ENCODE measurements around the gene CTNNBL1. TPM values are rescaled to one million over a fixed set of nuclear protein-coding genes. Genes with fewer than 3 reads are reported as not detected.

The CTNNBL1 gene
- total and polyA plus RNA-seq, 2 donors (not counting 1 experiment from before 2014, with no cell fraction given), result 31.3 to 39.0 TPM

- H3K4me1 ChIP-seq (ENCODE audit: control insufficient read depth, extremely low read depth, insufficient read depth, low read length), result no peaks in the 10 kb centered on the region
- no peak overlapping the region for H3K4me2 ChIP-seq (ENCODE audit: extremely low read depth, insufficient read depth, low read length)
- H3K9me3 ChIP-seq (ENCODE audit: control insufficient read depth, insufficient read depth, low read depth, low read length), result no peaks in the 10 kb centered on the region
- H3K27me3 ChIP-seq (ENCODE audit: control insufficient read depth, insufficient read depth, low read length), result no peaks in the 10 kb centered on the region
- DNase-seq (ENCODE audit: low read depth in 2 of 2), result peak in 1 of 2 donors; percentile 11
- H3K79me2 ChIP-seq (ENCODE audit: control insufficient read depth, insufficient read depth, low read length), result no peaks in the 10 kb centered on the region
- no peaks in the 10 kb centered on the region for H4K20me1 ChIP-seq (ENCODE audit: control insufficient read depth, extremely low read depth, insufficient read depth, low read length)
- H3K27ac ChIP-seq (ENCODE audit: insufficient read depth, low read length), result no peak overlapping the region
- no peak overlapping the region for H2AFZ ChIP-seq (ENCODE audit: low read length)
- no peak overlapping the region for H3K9ac ChIP-seq (ENCODE audit: insufficient read depth, low read length)
- H3K36me3 ChIP-seq (ENCODE audit: control insufficient read depth, insufficient read depth, low read length), result peaks cover 1% of the 10 kb centered on the region
- H3K4me3 ChIP-seq (replicated peaks in 1 of 4; ENCODE audit: control extremely low read depth in 1 of 4, insufficient read depth in 1 of 4, low read depth in 3 of 4, low read length in 4 of 4), result no peak overlapping the region
- no peak for TF ChIP-seq CTCF (conservative IDR thresholded peaks at IDR 0.05 in 1 of 2, IDR thresholded peaks at IDR 0.05 in 1 of 2; ENCODE audit: low read depth in 1 of 2, low read length in 2 of 2)
- no peak for TF ChIP-seq EZH2 (IDR thresholded peaks at IDR 0.05; ENCODE audit: low read length, missing control alignments)
Observed at GRCh38 chr20:37864298-37864697, 170.5 kb downstream of the CTNNBL1 start.

- peaks cover 1% of the 10 kb centered on the region for H3K36me3 ChIP-seq (ENCODE audit: control insufficient read depth, insufficient read depth, low read length)
- H3K9me3 ChIP-seq (ENCODE audit: control insufficient read depth, insufficient read depth, low read depth, low read length), result no peaks in the 10 kb centered on the region
- DNase-seq (ENCODE audit: low read depth in 2 of 2), result no peak
- H3K79me2 ChIP-seq (ENCODE audit: control insufficient read depth, insufficient read depth, low read length), result no peaks in the 10 kb centered on the region
- no peak overlapping the region for H3K9ac ChIP-seq (ENCODE audit: insufficient read depth, low read length)
- no peak overlapping the region for H3K4me3 ChIP-seq (replicated peaks in 1 of 4; ENCODE audit: control extremely low read depth in 1 of 4, insufficient read depth in 1 of 4, low read depth in 3 of 4, low read length in 4 of 4)
- no peaks in the 10 kb centered on the region for H3K4me1 ChIP-seq (ENCODE audit: control insufficient read depth, extremely low read depth, insufficient read depth, low read length)
- no peak overlapping the region for H3K27ac ChIP-seq (ENCODE audit: insufficient read depth, low read length)
- TF ChIP-seq EZH2 (IDR thresholded peaks at IDR 0.05; ENCODE audit: low read length, missing control alignments) (no peak), CTCF (conservative IDR thresholded peaks at IDR 0.05 in 1 of 2, IDR thresholded peaks at IDR 0.05 in 1 of 2; ENCODE audit: low read depth in 1 of 2, low read length in 2 of 2) (no peak)
- no peak overlapping the region for H2AFZ ChIP-seq (ENCODE audit: low read length)
- H4K20me1 ChIP-seq (ENCODE audit: control insufficient read depth, extremely low read depth, insufficient read depth, low read length), result no peaks in the 10 kb centered on the region
- no peaks in the 10 kb centered on the region for H3K27me3 ChIP-seq (ENCODE audit: control insufficient read depth, insufficient read depth, low read length)
- H3K4me2 ChIP-seq (ENCODE audit: extremely low read depth, insufficient read depth, low read length), result no peak overlapping the region
Observed at GRCh38 chr20:37866051-37866450, 172.2 kb downstream of the CTNNBL1 start.

- TF ChIP-seq EZH2 (IDR thresholded peaks at IDR 0.05; ENCODE audit: low read length, missing control alignments) (no peak), CTCF (conservative IDR thresholded peaks at IDR 0.05 in 1 of 2, IDR thresholded peaks at IDR 0.05 in 1 of 2; ENCODE audit: low read depth in 1 of 2, low read length in 2 of 2) (no peak)
- no peak overlapping the region for H3K9ac ChIP-seq (ENCODE audit: insufficient read depth, low read length)
- H3K4me1 ChIP-seq (ENCODE audit: control insufficient read depth, extremely low read depth, insufficient read depth, low read length), result no peaks in the 10 kb centered on the region
- H2AFZ ChIP-seq (ENCODE audit: low read length), result no peak overlapping the region
- no peaks in the 10 kb centered on the region for H3K79me2 ChIP-seq (ENCODE audit: control insufficient read depth, insufficient read depth, low read length)
- H3K27ac ChIP-seq (ENCODE audit: insufficient read depth, low read length), result no peak overlapping the region
- no peaks in the 10 kb centered on the region for H3K27me3 ChIP-seq (ENCODE audit: control insufficient read depth, insufficient read depth, low read length)
- H3K9me3 ChIP-seq (ENCODE audit: control insufficient read depth, insufficient read depth, low read depth, low read length), result no peaks in the 10 kb centered on the region
- no peaks in the 10 kb centered on the region for H4K20me1 ChIP-seq (ENCODE audit: control insufficient read depth, extremely low read depth, insufficient read depth, low read length)
- peak in 1 of 2 donors; percentile 23 for DNase-seq (ENCODE audit: low read depth in 2 of 2)
- H3K36me3 ChIP-seq (ENCODE audit: control insufficient read depth, insufficient read depth, low read length), result peaks cover 1% of the 10 kb centered on the region
- no peak overlapping the region for H3K4me2 ChIP-seq (ENCODE audit: extremely low read depth, insufficient read depth, low read length)
- no peak overlapping the region for H3K4me3 ChIP-seq (replicated peaks in 1 of 4; ENCODE audit: control extremely low read depth in 1 of 4, insufficient read depth in 1 of 4, low read depth in 3 of 4, low read length in 4 of 4)
Observed at GRCh38 chr20:37867289-37868195, 173.7 kb downstream of the CTNNBL1 start.
